Suprapubic skin (tissue), 4 donors: ENCODE results near the gene COX7A2. TPM values are rescaled to one million over a fixed set of nuclear protein-coding genes. Genes with fewer than 3 reads are reported as not detected.
A peak's percentile ranks its signal among the peaks of the same experiment; 100 is the strongest.

ENCODE experiments used
- DNase-seq, 2 donors: peaks; one replicate each; pipeline ENCODE4 v3.0.0-alpha.2; 2019; ENCODE audit warnings: low spot score in 2 of 2
- H3K27ac ChIP-seq: fragments of 200-600 bp; sonication (generic); one replicate; pipeline ENCODE4 v1.5.1; 2019
- H3K27me3 ChIP-seq: fragments of 200-600 bp; sonication (generic); one replicate; pipeline ENCODE4 v1.5.1; 2019
- H3K36me3 ChIP-seq: fragments of 200-600 bp; sonication (generic); one replicate; pipeline ENCODE4 v1.5.1; 2019
- H3K4me1 ChIP-seq: fragments of 200-600 bp; sonication (generic); one replicate; pipeline ENCODE4 v1.5.1; 2019
- H3K4me3 ChIP-seq: fragments of 200-600 bp; sonication (generic); one replicate; pipeline ENCODE4 v1.5.1; 2019; ENCODE audit warnings: mild to moderate bottlenecking
- H3K9me3 ChIP-seq: fragments of 200-600 bp; sonication (generic); one replicate; pipeline ENCODE4 v1.5.1; 2019
- EP300 ChIP-seq: sonication (generic); formaldehyde crosslinking; IDR thresholded peaks from one replicate; pipeline ENCODE4 v1.6.1; 2017; ENCODE audit warnings: antibody characterized with exemption
- POLR2A ChIP-seq, 2 donors: fragments of 450-650 bp; IDR thresholded peaks; one replicate each; pipeline ENCODE4 v1.6.1; 2017; ENCODE audit warnings: antibody characterized with exemption in 2 of 2, mild to moderate bottlenecking in 2 of 2, moderate library complexity in 2 of 2
- POLR2AphosphoS5 ChIP-seq, 3 donors: sonication (generic); formaldehyde crosslinking; IDR thresholded peaks; one replicate each; pipeline ENCODE4 v1.6.1; 2017; ENCODE audit warnings: antibody characterized with exemption in 3 of 3
- WGBS: methylation state at CpG from one replicate; pipeline ENCODE4 v1.1.5; 2018; 5-methylcytosine and 5-hydroxymethylcytosine counted together
- total RNA-seq, 4 donors: library from RNA; depleted of rRNA; stranded (reverse); fragments of >200 nt; gene quantifications; one replicate each; pipeline ENCODE4 v1.1.0, GENCODE V29; 2016
- TF ChIP-seq, protein P1 (sequence below), 2 donors: fragments of 200-600 bp in 1 of 2; fragments of 450-650 bp in 1 of 2; sonication (generic) in 1 of 2; IDR thresholded peaks; one replicate each; pipeline ENCODE4 v1.5.1; 2016 to 2019; ENCODE audit warnings: antibody characterized with exemption in 2 of 2, mild to moderate bottlenecking in 1 of 2, moderate library complexity in 1 of 2

COX7A2 gene
- total RNA-seq, 4 donors from 2014 or later: 110 to 303 (median 209) TPM

DNA sequence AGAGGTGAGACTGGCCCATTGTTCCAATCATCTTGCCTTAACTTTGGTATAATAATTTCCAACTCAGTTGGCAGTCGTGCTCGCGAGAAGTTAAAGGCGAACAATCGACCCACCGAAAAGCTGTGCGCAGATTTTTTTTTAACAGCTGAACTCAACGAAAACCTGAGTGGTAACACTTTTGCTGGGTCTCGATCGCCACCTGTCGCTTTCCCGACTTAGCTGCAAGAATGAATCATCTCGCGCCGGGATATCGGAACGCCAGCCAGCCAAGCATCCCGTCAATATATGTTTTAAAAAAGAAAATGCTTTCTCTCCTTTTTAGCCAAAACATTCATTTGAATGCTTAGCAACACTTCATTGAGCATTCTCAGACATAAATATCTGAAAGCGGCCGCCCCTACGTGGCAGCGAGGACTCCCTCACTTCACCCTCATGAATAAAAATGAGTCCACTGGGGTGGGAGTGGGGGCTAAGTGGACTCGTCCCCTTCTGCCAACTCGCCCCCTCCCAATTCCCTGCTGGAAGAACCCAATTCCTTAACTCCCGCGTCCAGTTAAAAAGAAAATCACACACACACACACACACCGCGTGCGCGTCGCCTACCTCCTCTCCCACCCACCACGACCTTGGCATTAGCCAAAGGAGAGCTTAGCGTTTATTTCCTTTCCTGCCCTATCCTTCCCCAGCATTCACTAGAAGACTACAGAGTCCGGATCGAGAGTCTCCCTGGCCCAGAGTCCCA is 39.2 kb downstream of the COX7A2 start:
- peaks cover 70% of the 10 kb centered on the region for H3K4me1 ChIP-seq
- peaks cover 42% of the 10 kb centered on the region for H3K27me3 ChIP-seq
- no peak for TF ChIP-seq POLR2A (IDR thresholded peaks at IDR 0.05)
- TF ChIP-seq, protein P1, sequence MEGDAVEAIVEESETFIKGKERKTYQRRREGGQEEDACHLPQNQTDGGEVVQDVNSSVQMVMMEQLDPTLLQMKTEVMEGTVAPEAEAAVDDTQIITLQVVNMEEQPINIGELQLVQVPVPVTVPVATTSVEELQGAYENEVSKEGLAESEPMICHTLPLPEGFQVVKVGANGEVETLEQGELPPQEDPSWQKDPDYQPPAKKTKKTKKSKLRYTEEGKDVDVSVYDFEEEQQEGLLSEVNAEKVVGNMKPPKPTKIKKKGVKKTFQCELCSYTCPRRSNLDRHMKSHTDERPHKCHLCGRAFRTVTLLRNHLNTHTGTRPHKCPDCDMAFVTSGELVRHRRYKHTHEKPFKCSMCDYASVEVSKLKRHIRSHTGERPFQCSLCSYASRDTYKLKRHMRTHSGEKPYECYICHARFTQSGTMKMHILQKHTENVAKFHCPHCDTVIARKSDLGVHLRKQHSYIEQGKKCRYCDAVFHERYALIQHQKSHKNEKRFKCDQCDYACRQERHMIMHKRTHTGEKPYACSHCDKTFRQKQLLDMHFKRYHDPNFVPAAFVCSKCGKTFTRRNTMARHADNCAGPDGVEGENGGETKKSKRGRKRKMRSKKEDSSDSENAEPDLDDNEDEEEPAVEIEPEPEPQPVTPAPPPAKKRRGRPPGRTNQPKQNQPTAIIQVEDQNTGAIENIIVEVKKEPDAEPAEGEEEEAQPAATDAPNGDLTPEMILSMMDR (IDR thresholded peaks at IDR 0.05): peak; percentile 60 to 74
- DNase-seq: peak; percentile 83 to 85
- H3K36me3 ChIP-seq: no peaks in the 10 kb centered on the region
- no peaks in the 10 kb centered on the region for H3K9me3 ChIP-seq
- WGBS: under 1% methylated on average over 35 of the region's 35 CpGs
- H3K4me3 ChIP-seq: peak overlapping the region; percentile 71
- peak overlapping the region; percentile 89 for H3K27ac ChIP-seq

DNA sequence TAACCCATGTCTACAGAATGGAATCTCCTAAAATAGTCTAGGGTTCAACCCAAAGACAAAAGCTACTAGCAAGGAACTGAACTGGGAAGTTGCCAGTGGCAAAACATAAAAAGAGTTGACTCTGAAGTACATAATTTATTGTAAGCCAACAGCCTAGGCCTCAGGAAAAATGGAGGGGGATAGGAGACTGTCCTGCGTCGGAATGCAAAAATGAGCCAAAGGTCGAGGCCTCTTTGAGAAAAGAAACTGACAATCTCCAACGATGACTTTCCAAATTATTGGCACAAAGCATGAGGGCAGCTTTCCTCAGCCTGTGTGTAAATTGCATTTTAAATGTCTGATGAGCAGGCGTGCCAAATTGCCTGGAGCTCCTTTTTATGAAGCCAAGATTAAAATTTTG is 39.9 kb downstream of the COX7A2 start:
- no peak for TF ChIP-seq POLR2AphosphoS5 (IDR thresholded peaks at IDR 0.05)
- TF ChIP-seq POLR2A (IDR thresholded peaks at IDR 0.05): no peak
- TF ChIP-seq, protein P1 (IDR thresholded peaks at IDR 0.05): no peak
- TF ChIP-seq EP300: no peak
- no peaks in the 10 kb centered on the region for H3K9me3 ChIP-seq
- peaks cover 68% of the 10 kb centered on the region for H3K4me1 ChIP-seq
- peak overlapping the region; percentile 71 for H3K4me3 ChIP-seq
- 4% methylated on average over 5 of the region's 5 CpGs for WGBS
- H3K27ac ChIP-seq: peak overlapping the region; percentile 89
- DNase-seq: no peak
- peaks cover 42% of the 10 kb centered on the region for H3K27me3 ChIP-seq
- H3K36me3 ChIP-seq: no peaks in the 10 kb centered on the region

DNA sequence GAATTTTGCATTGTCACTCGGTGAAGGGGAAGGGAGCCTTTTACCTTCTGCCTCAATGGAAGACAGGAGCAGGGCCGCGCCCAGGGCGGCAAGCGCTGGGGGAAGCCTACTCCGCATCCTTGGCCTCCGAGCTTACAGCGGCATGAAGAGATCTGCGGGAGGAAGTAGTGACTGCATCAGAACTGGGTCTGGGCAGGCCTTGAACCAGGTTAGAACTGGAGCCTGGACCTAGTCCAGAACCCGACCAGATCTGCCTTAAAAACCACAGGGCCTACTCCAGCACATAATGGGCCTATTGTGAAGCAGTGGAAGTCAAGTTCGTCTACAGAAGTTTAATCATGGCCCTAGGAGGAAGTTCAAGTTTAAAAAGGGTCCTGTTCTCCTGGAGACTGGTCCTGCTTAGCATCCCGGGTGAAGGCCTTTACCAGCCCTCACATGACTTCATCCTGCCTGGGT is 40.9 kb downstream of the COX7A2 start:
- no peaks in the 10 kb centered on the region for H3K9me3 ChIP-seq
- DNase-seq: no peak
- H3K4me3 ChIP-seq: peak overlapping the region; percentile 71
- no peak overlapping the region for H3K27ac ChIP-seq
- peaks cover 40% of the 10 kb centered on the region for H3K27me3 ChIP-seq
- no peak for TF ChIP-seq POLR2AphosphoS5 (IDR thresholded peaks at IDR 0.05)
- no peak for TF ChIP-seq POLR2A (IDR thresholded peaks at IDR 0.05)
- no peak for TF ChIP-seq EP300
- 67% methylated on average over 12 of the region's 12 CpGs for WGBS
- H3K4me1 ChIP-seq: peaks cover 60% of the 10 kb centered on the region
- no peaks in the 10 kb centered on the region for H3K36me3 ChIP-seq

DNA sequence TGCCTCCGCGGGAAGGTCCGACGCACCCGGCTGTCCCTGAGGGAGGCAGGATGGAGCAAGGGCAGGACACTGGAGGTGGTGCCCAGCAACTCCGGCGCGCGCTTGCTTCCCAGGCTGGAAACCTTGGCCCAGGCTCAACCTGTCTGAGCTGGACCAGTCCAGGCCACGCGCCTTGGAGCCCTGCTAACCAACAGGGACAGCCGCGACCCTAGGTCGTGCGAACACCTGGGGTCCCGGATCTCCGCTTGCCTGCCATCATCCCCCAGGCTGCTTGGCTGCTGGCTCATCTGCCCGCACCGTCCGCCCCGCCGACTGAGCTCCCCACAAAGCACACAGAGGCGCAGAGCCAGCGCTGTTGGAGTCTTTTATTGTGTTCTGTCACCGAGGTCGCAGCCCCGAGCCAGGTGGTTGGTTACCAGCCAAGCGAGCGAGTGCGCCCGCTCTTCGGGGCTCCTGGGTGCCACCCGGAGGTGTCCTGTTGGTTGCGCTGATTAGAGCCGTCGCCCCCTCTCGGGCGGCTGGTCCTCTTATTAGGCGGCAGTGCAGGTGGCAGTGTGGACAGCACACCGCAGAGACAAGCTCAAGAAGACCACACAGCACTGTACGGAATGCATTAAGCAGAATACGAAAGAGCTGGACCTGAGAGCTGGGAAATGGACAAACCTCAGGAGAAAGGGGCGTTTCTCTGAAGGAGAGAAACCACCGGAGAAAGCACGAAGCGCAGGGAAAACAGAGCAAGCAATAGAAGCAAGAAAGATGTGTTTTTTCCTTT is 41.5 kb downstream of the COX7A2 start:
- DNase-seq: no peak
- H3K4me1 ChIP-seq: peaks cover 53% of the 10 kb centered on the region
- peaks cover 34% of the 10 kb centered on the region for H3K27me3 ChIP-seq

DNA sequence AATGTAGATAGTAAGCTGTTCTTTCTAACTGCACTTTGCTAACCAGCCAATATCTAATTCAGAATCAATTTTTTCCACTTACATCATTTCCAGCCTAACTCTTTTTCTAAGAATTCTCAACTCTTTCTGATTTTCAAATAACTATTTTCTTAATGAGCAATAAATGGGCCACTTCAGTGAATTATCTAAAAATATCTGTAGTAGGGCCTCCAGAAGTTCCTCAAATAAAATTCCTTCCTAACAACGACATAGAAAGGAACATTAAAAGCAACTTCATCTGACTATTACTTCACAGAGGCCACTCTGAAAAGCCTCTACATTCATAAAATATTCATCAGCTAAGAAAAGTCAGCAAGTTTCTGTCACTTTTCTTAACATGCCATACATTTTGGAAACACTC is 42.6 kb downstream of the COX7A2 start:
- Histone ChIP-seq H3K9me3 (no peaks in the 10 kb centered on the region), H3K4me3 (no peak overlapping the region), H3K36me3 (no peaks in the 10 kb centered on the region), H3K27ac (no peak overlapping the region), H3K27me3 (peaks cover 24% of the 10 kb centered on the region), H3K4me1 (peaks cover 43% of the 10 kb centered on the region)
- WGBS: 30% methylated on average over 1 of the region's 1 CpG
- TF ChIP-seq, protein P1 (IDR thresholded peaks at IDR 0.05): no peak
- no peak for TF ChIP-seq POLR2AphosphoS5 (IDR thresholded peaks at IDR 0.05)
- TF ChIP-seq POLR2A (IDR thresholded peaks at IDR 0.05): no peak
- TF ChIP-seq EP300: no peak
- DNase-seq: no peak

More for the DNA sequence above, 41.5 kb downstream of the COX7A2 start:
- H3K27ac ChIP-seq: no peak overlapping the region
- no peaks in the 10 kb centered on the region for H3K9me3 ChIP-seq
- no peaks in the 10 kb centered on the region for H3K36me3 ChIP-seq
- no peak for TF ChIP-seq EP300
- TF ChIP-seq, protein P1 (IDR thresholded peaks at IDR 0.05): no peak
- no peak for TF ChIP-seq POLR2AphosphoS5 (IDR thresholded peaks at IDR 0.05)
- TF ChIP-seq POLR2A (IDR thresholded peaks at IDR 0.05): no peak
- peak overlapping the region; percentile 71 for H3K4me3 ChIP-seq
- 41% methylated on average over 44 of the region's 46 CpGs for WGBS
